Measurements from ENCODE around the gene GINS2.

GINS2 gene

GRCh38 chr16:85659805-85660511 is 28.8 kb downstream of the GINS2 start:
- no peak overlapping the region for H3K9ac ChIP-seq
- TF ChIP-seq Cebpa-rat (IDR thresholded peaks at IDR 0.05): no peak
- no peaks in the 10 kb centered on the region for H3K27me3 ChIP-seq
- peaks cover 14 to 98% (median 65%) of the 10 kb centered on the region in 11 experiments; a peak in 21 of 22 replicates for H4K20me1 ChIP-seq
- no peak overlapping the region for H3K4me3 ChIP-seq
- peaks cover 90 to 100% (median 98%) of the 10 kb centered on the region in 11 experiments for H3K36me3 ChIP-seq
- no peaks in the 10 kb centered on the region for H3K9me3 ChIP-seq (replicated peaks in 1 of 11)
- no peak overlapping the region for H3K27ac ChIP-seq
- H3K4me2 ChIP-seq: no peak overlapping the region
- H3K4me1 ChIP-seq: no peaks in the 10 kb centered on the region

GRCh38 chr16:85659336-85659735 is 29.4 kb downstream of the GINS2 start:
- Histone ChIP-seq H4K20me1 (peaks cover 19 to 98% (median 69%) of the 10 kb centered on the region in 11 experiments; a peak in 21 of 22 replicates), H3K4me1 (no peaks in the 10 kb centered on the region), H3K27ac (no peak overlapping the region), H3K27me3 (no peaks in the 10 kb centered on the region), H3K36me3 (peaks cover 90 to 100% (median 98%) of the 10 kb centered on the region in 11 experiments), H3K4me3 (no peak overlapping the region), H3K4me2 (no peak overlapping the region), H3K9me3 (replicated peaks in 1 of 11) (no peaks in the 10 kb centered on the region), H3K9ac (peak overlapping the region in 2 of 11 experiments; percentile 20 to 35; a peak in 4 of 22 replicates)
- no peak for TF ChIP-seq Cebpa-rat (IDR thresholded peaks at IDR 0.05)

GRCh38 chr16:85658504-85659326 is 30.0 kb downstream of the GINS2 start:
- H3K27me3 ChIP-seq: no peaks in the 10 kb centered on the region
- H4K20me1 ChIP-seq: peaks cover 25 to 98% (median 70%) of the 10 kb centered on the region in 11 experiments
- no peak overlapping the region for H3K4me2 ChIP-seq
- H3K9ac ChIP-seq: peak overlapping the region in 4 of 11 experiments; percentile 17 to 35 (median 28); a peak in 5 of 22 replicates
- peaks cover 88 to 100% (median 98%) of the 10 kb centered on the region in 11 experiments for H3K36me3 ChIP-seq
- peaks cover 0 to 5% (median under 1%) of the 10 kb centered on the region in 10 experiments; a peak in 10 of 20 replicates for H3K4me1 ChIP-seq
- no peak overlapping the region for H3K4me3 ChIP-seq
- peak overlapping the region in 1 of 11 experiments; percentile 9; a peak in 1 of 22 replicates for H3K27ac ChIP-seq
- TF ChIP-seq Cebpa-rat (IDR thresholded peaks at IDR 0.05): no peak
- no peaks in the 10 kb centered on the region for H3K9me3 ChIP-seq (replicated peaks in 1 of 11)

DNA sequence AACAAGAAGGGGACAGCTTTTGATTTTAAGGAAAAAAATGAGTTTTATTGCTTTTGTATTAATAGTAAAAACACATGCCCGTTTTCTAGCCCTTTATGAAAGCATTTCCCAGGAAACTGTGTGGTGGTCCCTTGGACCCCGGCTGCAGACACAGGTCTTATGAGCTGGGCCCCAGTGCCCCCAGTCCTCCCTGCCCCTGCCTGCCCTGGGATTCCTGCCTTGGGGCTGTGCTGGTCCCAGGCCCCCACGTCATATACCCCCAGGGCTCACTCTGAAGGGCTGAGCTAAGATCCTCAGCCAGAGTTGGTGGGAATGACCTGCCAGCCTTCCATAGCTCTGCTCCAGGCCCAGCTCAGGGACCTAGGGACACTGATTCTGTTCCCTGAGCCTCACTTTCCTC is 30.8 kb downstream of the GINS2 start:
- no peak overlapping the region for H3K27ac ChIP-seq
- peaks cover 31 to 96% (median 74%) of the 10 kb centered on the region in 11 experiments for H4K20me1 ChIP-seq
- H3K4me2 ChIP-seq: no peak overlapping the region
- no peak for TF ChIP-seq Cebpa-rat (IDR thresholded peaks at IDR 0.05)
- H3K36me3 ChIP-seq: peaks cover 80 to 98% (median 96%) of the 10 kb centered on the region in 11 experiments
- H3K9ac ChIP-seq: peak overlapping the region in 3 of 11 experiments; percentile 17 to 35 (median 29); a peak in 3 of 22 replicates
- no peaks in the 10 kb centered on the region for H3K9me3 ChIP-seq (replicated peaks in 1 of 11)
- H3K27me3 ChIP-seq: no peaks in the 10 kb centered on the region
- H3K4me1 ChIP-seq: peaks cover 4 to 10% (median 6%) of the 10 kb centered on the region in 10 experiments; a peak in 16 of 20 replicates
- H3K4me3 ChIP-seq: no peak overlapping the region

DNA sequence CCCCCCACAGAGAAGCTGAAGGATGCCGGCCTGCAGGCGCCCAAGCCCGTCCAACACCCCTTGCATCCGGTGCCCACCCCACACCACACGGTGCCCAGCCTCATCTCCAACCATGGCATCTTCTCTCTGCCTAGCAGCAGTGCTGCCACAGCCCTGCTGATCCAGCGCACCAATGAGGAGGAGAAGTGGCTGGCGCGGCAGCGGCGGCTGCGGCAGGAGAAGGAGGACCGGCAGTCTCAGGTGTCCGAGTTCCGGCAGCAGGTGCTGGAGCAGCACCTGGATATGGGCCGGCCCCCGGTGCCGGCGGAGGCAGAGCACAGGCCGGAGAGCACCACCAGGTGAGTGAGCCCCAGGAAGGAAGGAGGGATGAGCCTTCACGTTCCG is 31.5 kb downstream of the GINS2 start:
- Histone ChIP-seq H3K27ac (no peak overlapping the region), H3K4me1 (peaks cover 11 to 17% (median 13%) of the 10 kb centered on the region in 10 experiments; a peak in 19 of 20 replicates), H3K9ac (no peak overlapping the region), H3K36me3 (peaks cover 73 to 93% (median 89%) of the 10 kb centered on the region in 11 experiments), H3K4me3 (no peak overlapping the region), H4K20me1 (peaks cover 37 to 96% (median 77%) of the 10 kb centered on the region in 11 experiments), H3K9me3 (replicated peaks in 1 of 11) (no peaks in the 10 kb centered on the region), H3K4me2 (no peak overlapping the region), H3K27me3 (peaks cover 0 to 5% (median 0%) of the 10 kb centered on the region in 11 experiments; a peak in 5 of 22 replicates)
- TF ChIP-seq Cebpa-rat (IDR thresholded peaks at IDR 0.05): no peak

- H3K36me3 ChIP-seq: peaks cover 67 to 86% (median 82%) of the 10 kb centered on the region in 11 experiments
- no peak overlapping the region for H3K27ac ChIP-seq
- TF ChIP-seq Cebpa-rat (IDR thresholded peaks at IDR 0.05): no peak
These were observed 32.1 kb downstream of the GINS2 start for GRCh38 chr16:85656351-85657266.

DNA sequence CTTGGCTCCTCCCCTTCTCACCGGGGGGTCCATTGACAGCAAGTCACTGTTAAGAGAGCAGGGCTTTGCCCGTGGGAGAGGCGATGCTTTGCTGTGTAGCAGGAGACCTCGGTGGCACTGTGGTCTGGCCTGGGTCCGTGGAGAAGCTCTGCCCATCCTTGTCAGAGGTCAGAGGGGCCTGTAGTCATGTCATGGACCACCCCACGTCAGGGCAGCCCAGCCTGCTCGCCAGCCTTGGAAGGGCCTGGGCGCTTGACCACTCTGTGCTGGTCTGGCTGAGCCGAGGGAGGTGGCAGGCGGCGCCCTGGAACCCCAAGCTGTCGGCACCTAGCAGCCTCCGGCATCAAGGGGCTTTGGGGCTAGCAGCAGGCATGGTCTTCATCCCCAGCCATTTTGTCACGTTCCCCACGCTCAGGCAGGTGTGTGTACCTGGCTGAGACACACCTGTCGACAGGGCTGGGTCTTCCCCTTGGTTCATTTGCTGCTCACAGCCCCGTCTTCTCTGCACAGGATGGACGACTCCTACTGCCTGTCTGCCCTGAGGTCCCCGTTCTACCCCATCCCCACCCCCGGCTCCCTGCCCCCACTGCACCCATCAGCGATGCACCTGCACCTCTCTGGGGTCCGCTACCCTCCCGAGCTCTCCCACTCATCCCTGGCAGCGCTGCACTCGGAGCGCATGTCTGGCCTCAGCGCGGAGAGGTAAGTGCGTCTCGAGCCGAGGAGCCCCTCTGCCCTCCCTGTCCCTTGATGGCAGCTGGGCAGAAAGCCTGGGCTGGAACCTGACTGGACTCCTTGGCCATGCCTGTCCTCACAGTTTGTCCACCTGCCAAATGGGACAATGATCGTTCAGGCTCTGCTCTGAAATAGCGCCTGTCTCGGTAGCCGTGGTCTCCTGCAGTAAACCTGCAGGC is 33.3 kb downstream of the GINS2 start:
- Histone ChIP-seq H3K27ac (no peak overlapping the region), H3K4me3 (no peak overlapping the region), H3K9ac (no peak overlapping the region), H3K4me1 (peaks cover 27 to 33% (median 29%) of the 10 kb centered on the region in 10 experiments), H3K9me3 (replicated peaks in 1 of 11) (no peaks in the 10 kb centered on the region), H3K4me2 (no peak overlapping the region), H3K36me3 (peaks cover 57 to 75% (median 71%) of the 10 kb centered on the region in 11 experiments), H4K20me1 (peaks cover 54 to 98% (median 84%) of the 10 kb centered on the region in 11 experiments), H3K27me3 (peaks cover 0 to 22% (median 0%) of the 10 kb centered on the region in 11 experiments; a peak in 7 of 22 replicates)
- no peak for TF ChIP-seq Cebpa-rat (IDR thresholded peaks at IDR 0.05)

More at GRCh38 chr16:85656351-85657266, 32.1 kb downstream of the GINS2 start:
- Histone ChIP-seq H3K4me2 (no peak overlapping the region), H3K4me1 (peaks cover 17 to 24% (median 19%) of the 10 kb centered on the region in 10 experiments), H3K9ac (no peak overlapping the region), H3K9me3 (replicated peaks in 1 of 11) (no peaks in the 10 kb centered on the region), H3K27me3 (peaks cover 0 to 12% (median 0%) of the 10 kb centered on the region in 11 experiments; a peak in 6 of 22 replicates), H4K20me1 (peaks cover 44 to 96% (median 79%) of the 10 kb centered on the region in 11 experiments), H3K4me3 (no peak overlapping the region)

Data from BLaER1 treated with 17β-estradiol and CSF1 and Interleukin-3, amounts not matched to agents 10 nM and 100 nM (cell line).